B cell (primary cell): ENCODE data around the gene STON1. TPM values are rescaled to one million over a fixed set of nuclear protein-coding genes. Genes with fewer than 3 reads are reported as not detected.

Experiments used
- ATAC-seq: fragments of 200-7000 bp; cut with Tn5 transposase; one replicate; pipeline ENCODE4 v1.10.0; 2021; ENCODE audit warnings: low read depth, mild to moderate bottlenecking, moderate number of reproducible peaks, moderate library complexity
- CTCF ChIA-PET: fragments of 350-600 bp; sonication (Branson Sonifier 250); formaldehyde crosslinking; loops from one replicate; lab custom pipeline; 2021; ENCODE audit warnings: antibody characterized with exemption, inconsistent platforms; lab: Charles Lee
- POLR2A ChIA-PET: fragments of 350-600 bp; sonication (Branson Sonifier 250); formaldehyde crosslinking; loops from one replicate; lab custom pipeline; 2021; ENCODE audit warnings: antibody characterized with exemption; lab: Charles Lee
- DNase-seq: peaks from one replicate; pipeline ENCODE4 v3.0.0; 2013
- H2AFZ ChIP-seq: 2 replicates; pipeline ENCODE4 v1.6.1; 2012; ENCODE audit warnings: mild to moderate bottlenecking, low read depth, low read length; ENCODE audit not compliant: insufficient read depth, poor library complexity, severe bottlenecking
- H3K27ac ChIP-seq, 2 donors: 1 replicate in 1 of 2; 2 replicates in 1 of 2; pipeline ENCODE4 v1.5.1; 2012 to 2013; ENCODE audit warnings: low read length in 2 of 2, mild to moderate bottlenecking in 2 of 2, moderate library complexity in 1 of 2
- H3K27me3 ChIP-seq, 4 experiments: fragments of 200-600 bp in 1 of 4; sonication (generic) in 1 of 4; replicated peaks in 1 of 4; 1 replicate in 2 of 4; 2 replicates in 2 of 4; pipeline versions ENCODE4 v1.6.1 to v1.7.0; 2013 to 2016; ENCODE audit warnings: low read length in 3 of 4, mild to moderate bottlenecking in 2 of 4, mixed read lengths in 1 of 4, moderate library complexity in 1 of 4; ENCODE audit not compliant: insufficient read depth in 4 of 4, control insufficient read depth in 3 of 4; ENCODE audit errors: control extremely low read depth in 1 of 4
- H3K36me3 ChIP-seq, 2 experiments: replicated peaks in 1 of 2; 1 replicate in 1 of 2; 2 replicates in 1 of 2; pipeline versions ENCODE4 v1.6.1 to v1.7.1; 2013; ENCODE audit warnings: low read length in 1 of 2; ENCODE audit not compliant: insufficient read depth in 2 of 2, control insufficient read depth in 1 of 2; ENCODE audit errors: control extremely low read depth in 1 of 2, extremely low read depth in 1 of 2
- H3K4me1 ChIP-seq, 2 donors: fragments of 200-600 bp in 1 of 2; sonication (generic) in 1 of 2; 1 replicate in 1 of 2; 2 replicates in 1 of 2; pipeline versions ENCODE4 v1.5.1 to v1.6.1; 2013 to 2017; ENCODE audit warnings: low read length in 2 of 2; ENCODE audit not compliant: control insufficient read depth in 2 of 2, insufficient read depth in 2 of 2
- H3K4me2 ChIP-seq: replicated peaks from 2 replicates; pipeline ENCODE3; 2012; ENCODE audit warnings: mild to moderate bottlenecking, low read depth, low read length; ENCODE audit not compliant: poor library complexity, severe bottlenecking
- H3K4me3 ChIP-seq, 5 experiments: fragments of 200-600 bp in 1 of 5; sonication (generic) in 1 of 5; 1 replicate in 3 of 5; 2 replicates in 2 of 5; pipeline versions ENCODE4 v1.5.1 to v1.7.0; 2011 to 2016; ENCODE audit warnings: low read length in 4 of 5, mild to moderate bottlenecking in 4 of 5, low read depth in 2 of 5, control low read depth in 1 of 5, moderate library complexity in 1 of 5; ENCODE audit not compliant: insufficient read depth in 1 of 5; ENCODE audit errors: control extremely low read depth in 1 of 5, extremely low read depth in 1 of 5
- H3K79me2 ChIP-seq: fragments of 200-600 bp; sonication (generic); one replicate; pipeline ENCODE4 v1.6.0; 2016; ENCODE audit warnings: low read length; ENCODE audit not compliant: control insufficient read depth, insufficient read depth
- H3K9ac ChIP-seq: fragments of 200-600 bp; sonication (generic); 2 replicates; pipeline ENCODE4 v1.6.1; 2017; ENCODE audit warnings: mild to moderate bottlenecking, low read length, moderate library complexity
- H3K9me3 ChIP-seq, 3 donors: one replicate each; pipeline versions ENCODE4 v1.6.1 to v1.7.1; 2013; ENCODE audit warnings: low read length in 2 of 3; ENCODE audit not compliant: control insufficient read depth in 2 of 3, insufficient read depth in 1 of 3; ENCODE audit errors: control extremely low read depth in 1 of 3
- H4K20me1 ChIP-seq: 2 replicates; pipeline ENCODE4 v1.6.0; 2012; ENCODE audit warnings: mild to moderate bottlenecking, low read length; ENCODE audit not compliant: insufficient read depth, control insufficient read depth, poor library complexity, severe bottlenecking
- H3K27ac Mint-ChIP-seq: one replicate; pipeline ENCODE4 v1.8.0; 2021; ENCODE audit warnings: mixed read lengths
- H3K27me3 Mint-ChIP-seq: one replicate; pipeline ENCODE4 v1.8.0; 2021; ENCODE audit warnings: mixed read lengths
- H3K4me1 Mint-ChIP-seq: one replicate; pipeline ENCODE4 v1.8.0; 2021; ENCODE audit warnings: mixed read lengths
- H3K4me3 Mint-ChIP-seq: one replicate; pipeline ENCODE4 v1.8.0; 2021; ENCODE audit warnings: mixed read lengths
- H3K9me3 Mint-ChIP-seq: one replicate; pipeline ENCODE4 v1.8.0; 2022; ENCODE audit warnings: mixed read lengths; ENCODE audit not compliant: insufficient read depth
- EZH2 ChIP-seq: IDR thresholded peaks from 2 replicates; pipeline ENCODE4 v1.6.1; 2012; ENCODE audit warnings: borderline replicate concordance, low read depth, mild to moderate bottlenecking, moderate library complexity, low read length; ENCODE audit not compliant: insufficient read depth, poor library complexity, severe bottlenecking
- WGBS: methylation state at CpG from one replicate; pipeline ENCODE4 v1.1.5; 2013; ENCODE audit warnings: missing lambda C conversion rate; ENCODE audit not compliant: insufficient coverage; 5-methylcytosine and 5-hydroxymethylcytosine counted together
- intact Hi-C: fragments of 100-400 bp; cut with micrococcal nuclease; formaldehyde crosslinking; loops from one replicate; pipeline ENCODE4 v1.10.0; 2022
- polyA plus RNA-seq: library from polyadenylated mRNA; depleted of rRNA; stranded (reverse); fragments of >200 nt; gene quantifications from 2 replicates; pipeline ENCODE4 v1.2.3, GENCODE V29; 2012
- total RNA-seq, 2 donors: library from RNA; stranded (reverse); fragments of 120-200 nt in 1 of 2; gene quantifications; 1 replicate in 1 of 2; 2 replicates in 1 of 2; pipeline versions ENCODE4 v1.2.3 to v1.2.4, GENCODE V29; 2013 to 2022
- TF ChIP-seq, protein P1 (sequence below): fragments of 200-600 bp; IDR thresholded peaks from one replicate; pipeline ENCODE4 v1.8.0; 2022; ENCODE audit warnings: antibody characterized with exemption, mild to moderate bottlenecking

STON1 gene
- total and polyA plus RNA-seq, 2 donors (not counting 1 experiment from before 2014, with no cell fraction given), result 0.46 to 2.0 TPM

DNA sequence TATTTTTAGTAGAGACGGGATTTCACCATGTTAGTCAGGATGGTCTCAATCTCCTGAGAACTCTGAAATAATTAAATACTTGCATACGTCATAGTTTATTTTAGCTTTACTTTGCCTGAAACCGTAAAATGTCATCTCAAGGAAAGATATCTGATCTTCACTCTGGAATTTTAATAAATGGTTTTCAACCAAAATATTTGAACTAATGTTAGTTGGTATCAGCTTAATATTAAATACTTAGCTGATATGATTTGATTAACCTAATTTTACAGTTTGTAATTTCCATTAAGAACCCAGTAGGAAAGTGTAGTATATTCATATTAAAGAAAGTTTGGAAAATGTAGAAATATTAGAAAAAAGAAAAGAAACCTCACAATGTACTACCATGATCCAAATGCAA, 41.4 kb upstream of the STON1 start:
- no CpG with 5 or more reads among the region's 3 CpGs for WGBS
- Histone ChIP-seq H3K4me1 (no peaks in the 10 kb centered on the region), H3K4me2 (no peak overlapping the region), H2AFZ (no peak overlapping the region), H3K4me3 (no peak overlapping the region), H4K20me1 (no peaks in the 10 kb centered on the region), H3K9me3 (no peaks in the 10 kb centered on the region), H3K9ac (no peak overlapping the region), H3K27me3 (no peaks in the 10 kb centered on the region), H3K36me3 (peaks cover 24 to 69% of the 10 kb centered on the region in 2 experiments), H3K79me2 (peaks cover 6% of the 10 kb centered on the region), H3K27ac (no peak overlapping the region)
- TF ChIP-seq, protein P1, sequence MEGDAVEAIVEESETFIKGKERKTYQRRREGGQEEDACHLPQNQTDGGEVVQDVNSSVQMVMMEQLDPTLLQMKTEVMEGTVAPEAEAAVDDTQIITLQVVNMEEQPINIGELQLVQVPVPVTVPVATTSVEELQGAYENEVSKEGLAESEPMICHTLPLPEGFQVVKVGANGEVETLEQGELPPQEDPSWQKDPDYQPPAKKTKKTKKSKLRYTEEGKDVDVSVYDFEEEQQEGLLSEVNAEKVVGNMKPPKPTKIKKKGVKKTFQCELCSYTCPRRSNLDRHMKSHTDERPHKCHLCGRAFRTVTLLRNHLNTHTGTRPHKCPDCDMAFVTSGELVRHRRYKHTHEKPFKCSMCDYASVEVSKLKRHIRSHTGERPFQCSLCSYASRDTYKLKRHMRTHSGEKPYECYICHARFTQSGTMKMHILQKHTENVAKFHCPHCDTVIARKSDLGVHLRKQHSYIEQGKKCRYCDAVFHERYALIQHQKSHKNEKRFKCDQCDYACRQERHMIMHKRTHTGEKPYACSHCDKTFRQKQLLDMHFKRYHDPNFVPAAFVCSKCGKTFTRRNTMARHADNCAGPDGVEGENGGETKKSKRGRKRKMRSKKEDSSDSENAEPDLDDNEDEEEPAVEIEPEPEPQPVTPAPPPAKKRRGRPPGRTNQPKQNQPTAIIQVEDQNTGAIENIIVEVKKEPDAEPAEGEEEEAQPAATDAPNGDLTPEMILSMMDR, result no peak
- no peak for TF ChIP-seq EZH2
- DNase-seq (no peak), ATAC-seq (no peak)
- H3K4me3 Mint-ChIP-seq, result no peak overlapping the region
- CTCF ChIA-PET, result no interaction called here
- no peak overlapping the region for H3K27ac Mint-ChIP-seq
- no peaks in the 10 kb centered on the region for H3K9me3 Mint-ChIP-seq
- POLR2A ChIA-PET, result no interaction called here
- intact Hi-C loops, result no loop called here
- H3K4me1 Mint-ChIP-seq, result no peaks in the 10 kb centered on the region
- H3K27me3 Mint-ChIP-seq, result no peaks in the 10 kb centered on the region

DNA sequence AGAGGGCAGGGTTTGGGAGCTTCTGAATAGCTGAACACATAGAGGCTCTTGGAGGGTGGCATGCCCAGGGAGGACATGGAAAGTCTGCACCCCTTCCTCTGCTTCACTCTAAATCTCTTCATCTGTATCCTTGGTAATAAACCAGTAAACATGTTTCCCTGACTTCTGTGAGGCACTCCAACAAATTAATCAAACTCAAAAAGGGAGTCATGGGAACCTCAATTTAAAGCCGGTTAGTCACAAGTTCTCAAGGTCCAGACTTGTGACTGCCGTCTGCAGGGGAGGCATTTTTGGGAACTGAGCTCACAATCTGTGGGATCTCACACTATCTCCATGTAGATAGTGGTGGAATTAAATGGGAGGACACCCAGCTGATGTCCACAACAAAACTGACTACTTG, 33.1 kb upstream of the STON1 start:
- Mint-ChIP-seq H3K4me1 (no peaks in the 10 kb centered on the region), H3K27ac (no peak overlapping the region), H3K27me3 (no peaks in the 10 kb centered on the region), H3K4me3 (no peak overlapping the region), H3K9me3 (no peaks in the 10 kb centered on the region)
- no peak overlapping the region for H2AFZ ChIP-seq
- H3K27ac ChIP-seq, result no peak overlapping the region
- no peaks in the 10 kb centered on the region for H3K79me2 ChIP-seq
- peaks cover 13 to 74% of the 10 kb centered on the region in 2 experiments for H3K36me3 ChIP-seq
- H3K27me3 ChIP-seq, result no peaks in the 10 kb centered on the region
- H3K9me3 ChIP-seq, result no peaks in the 10 kb centered on the region
- H3K9ac ChIP-seq, result no peak overlapping the region
- DNase-seq (no peak), ATAC-seq (no peak)
- TF ChIP-seq EZH2, result no peak
- TF ChIP-seq, protein P1, result no peak
- H3K4me3 ChIP-seq, result no peak overlapping the region
- 100% methylated on average over 1 of the region's 2 CpGs for WGBS
- intact Hi-C loops, result no loop called here
- no peak overlapping the region for H3K4me2 ChIP-seq
- no peaks in the 10 kb centered on the region for H3K4me1 ChIP-seq
- no peaks in the 10 kb centered on the region for H4K20me1 ChIP-seq
- CTCF ChIA-PET, result no interaction called here
- POLR2A ChIA-PET, result no interaction called here
